ENCODE measurements around the gene MORC2.

- no peak for TF ChIP-seq CTCF (IDR thresholded peaks at IDR 0.05)
- TF ChIP-seq POLR2A (IDR thresholded peaks at IDR 0.05), result no peak
Observed at GRCh38 chr22:30964858-30965257, 3.7 kb downstream of the MORC2 start.
